GM18505 (cell line): ENCODE measurements around the gene EEPD1.

Experiments
- ATAC-seq: cut with Tn5 transposase; IDR thresholded peaks from one replicate; pipeline ENCODE4 v1.9.1; 2021; ENCODE audit not compliant: unreplicated experiment
- POLR2A ChIP-seq: IDR thresholded peaks from 4 replicates; pipeline ENCODE4 v1.6.1; 2011; ENCODE audit warnings: borderline replicate concordance; ENCODE audit not compliant: insufficient read depth, insufficient read length; ENCODE audit errors: extremely low read depth

Gene EEPD1

DNA sequence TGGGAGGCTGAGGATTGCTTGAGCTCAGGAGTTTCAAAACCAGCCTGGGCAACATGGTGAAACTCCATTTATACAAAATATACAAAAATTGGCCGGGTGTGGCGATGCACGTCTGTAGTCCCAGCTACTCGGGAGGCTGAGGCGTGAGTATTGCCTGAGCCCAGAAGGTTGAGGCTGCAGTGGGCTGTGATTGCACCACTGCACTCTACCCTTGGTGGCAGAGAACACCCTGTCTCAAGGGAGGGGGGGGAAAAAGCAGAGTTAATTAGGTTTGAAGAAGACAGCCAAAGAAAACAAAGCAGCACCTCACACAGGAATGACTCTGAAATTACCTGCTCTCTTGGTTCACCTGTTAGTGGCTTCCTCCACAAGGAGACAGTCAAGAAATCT is 110.0 kb downstream of the EEPD1 start:
- TF ChIP-seq POLR2A = no peak
- no peak for ATAC-seq

DNA sequence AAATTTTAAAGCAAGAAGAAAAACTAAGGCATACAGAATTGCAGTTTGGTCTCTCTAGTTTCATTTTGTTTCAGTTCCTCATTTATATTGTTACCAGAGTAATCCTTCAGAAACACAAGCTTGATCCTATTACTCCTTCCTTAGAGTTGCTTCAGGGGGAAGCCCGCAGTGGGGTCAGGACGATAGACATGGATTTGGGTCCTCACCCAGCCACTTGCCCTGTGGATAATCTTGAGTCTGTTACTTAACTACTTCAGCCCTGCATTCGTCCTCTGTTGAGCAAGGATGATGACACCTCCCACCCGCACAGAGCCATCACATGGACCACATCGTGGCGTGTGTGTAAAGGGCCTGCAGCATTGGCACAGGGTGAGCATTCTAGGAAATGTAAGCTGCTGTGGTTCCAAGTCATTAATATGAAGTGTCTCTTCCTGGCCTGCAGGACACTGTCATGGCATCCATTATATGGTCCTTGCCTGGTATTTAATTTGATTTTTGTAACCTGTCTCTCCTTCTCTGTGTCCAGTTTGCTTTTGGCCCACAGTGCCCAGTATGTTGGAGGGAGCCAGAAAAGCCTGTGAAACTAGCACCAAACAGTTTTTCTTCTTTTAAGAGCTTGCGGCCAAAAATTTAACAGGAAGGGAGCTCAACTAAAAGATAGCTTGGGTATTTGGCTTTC is 111.2 kb downstream of the EEPD1 start:
- no peak for TF ChIP-seq POLR2A
- no peak for ATAC-seq

DNA sequence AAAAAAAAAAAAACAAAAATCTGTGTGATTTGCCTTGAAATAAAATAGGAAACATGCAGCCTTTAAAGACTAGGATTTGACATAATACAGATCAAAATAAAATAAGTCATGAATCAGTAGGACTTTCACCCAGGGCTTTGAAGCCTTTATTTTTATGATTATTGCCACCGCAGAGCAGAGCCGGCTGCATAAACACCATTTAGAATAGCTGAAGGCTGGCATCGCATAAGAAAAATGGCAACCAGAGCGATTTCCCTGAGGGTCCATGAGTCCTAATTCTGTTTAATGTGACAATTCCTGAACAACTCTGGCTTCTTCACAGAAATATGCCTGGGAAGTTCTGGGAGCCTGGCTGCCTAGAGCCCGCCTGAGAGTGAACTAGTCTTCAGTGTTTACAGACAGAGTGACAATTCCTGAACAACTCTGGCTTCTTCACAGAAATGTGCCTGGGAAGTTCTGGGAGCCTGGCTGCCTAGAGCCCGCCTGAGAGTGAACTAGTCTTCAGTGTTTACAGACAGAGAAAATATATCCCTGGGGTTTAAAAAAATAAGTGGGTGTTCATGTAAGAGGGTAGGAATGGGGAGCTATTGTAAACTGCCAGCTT is 112.0 kb downstream of the EEPD1 start:
- ATAC-seq = no peak
- no peak for TF ChIP-seq POLR2A

DNA sequence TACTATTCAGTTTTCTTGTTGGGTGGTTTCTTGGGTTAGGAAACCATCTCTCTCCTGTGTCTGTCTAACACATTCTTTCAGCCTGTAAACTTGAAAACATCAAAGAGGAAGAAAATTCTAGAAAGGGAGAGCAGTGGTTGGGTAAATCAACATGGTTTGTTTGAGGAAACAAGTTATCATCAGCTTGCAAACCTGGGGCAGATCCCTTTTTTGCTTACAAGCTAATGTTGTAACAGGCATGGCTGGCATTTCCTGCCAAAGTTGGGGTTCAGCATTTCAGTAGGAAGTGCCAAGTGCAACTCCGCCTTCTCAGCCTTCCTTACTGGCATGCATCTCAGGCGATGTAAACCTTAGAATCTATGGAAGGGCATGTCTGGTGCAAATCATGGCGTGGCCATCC is 112.6 kb downstream of the EEPD1 start:
- no peak for TF ChIP-seq POLR2A
- ATAC-seq = no peak

DNA sequence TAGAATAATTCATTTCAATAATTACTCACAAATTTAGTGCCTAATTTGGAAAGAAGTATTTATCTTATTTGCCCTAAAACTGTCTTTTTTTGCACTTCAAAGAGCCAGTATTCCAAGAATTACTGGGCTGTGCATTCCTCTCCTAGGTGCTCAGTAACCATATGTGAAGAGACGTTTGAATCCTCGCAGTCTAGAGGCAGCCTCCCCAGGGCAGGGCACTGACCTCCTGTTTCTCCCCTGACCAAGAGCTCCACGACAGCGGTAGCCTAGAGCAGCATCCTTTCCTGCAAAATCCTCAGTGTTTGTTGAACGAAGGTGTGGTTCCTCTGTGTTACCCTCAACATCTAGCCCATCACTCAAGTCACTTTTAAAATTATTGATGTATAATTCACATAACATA is 113.1 kb downstream of the EEPD1 start:
- no peak for ATAC-seq
- no peak for TF ChIP-seq POLR2A

DNA sequence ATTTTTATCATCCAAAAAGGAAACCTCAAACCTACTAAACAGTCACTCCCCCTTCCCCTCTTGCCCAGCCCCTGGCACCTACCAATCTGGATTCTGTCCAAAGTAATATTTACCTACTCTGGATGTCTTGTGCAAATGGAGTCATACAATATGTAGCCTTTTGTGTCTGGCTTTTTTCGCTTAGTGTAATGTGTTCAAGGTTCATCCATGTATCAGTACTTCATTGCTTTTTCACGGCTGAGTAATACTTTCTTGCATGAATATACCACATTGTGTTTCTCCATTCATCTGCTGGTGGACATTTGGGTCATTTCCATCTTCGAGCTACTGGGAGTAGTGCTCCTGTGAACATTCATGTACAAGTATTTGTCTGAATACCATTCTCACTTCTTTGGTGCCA is 113.6 kb downstream of the EEPD1 start:
- no peak for ATAC-seq
- no peak for TF ChIP-seq POLR2A

DNA sequence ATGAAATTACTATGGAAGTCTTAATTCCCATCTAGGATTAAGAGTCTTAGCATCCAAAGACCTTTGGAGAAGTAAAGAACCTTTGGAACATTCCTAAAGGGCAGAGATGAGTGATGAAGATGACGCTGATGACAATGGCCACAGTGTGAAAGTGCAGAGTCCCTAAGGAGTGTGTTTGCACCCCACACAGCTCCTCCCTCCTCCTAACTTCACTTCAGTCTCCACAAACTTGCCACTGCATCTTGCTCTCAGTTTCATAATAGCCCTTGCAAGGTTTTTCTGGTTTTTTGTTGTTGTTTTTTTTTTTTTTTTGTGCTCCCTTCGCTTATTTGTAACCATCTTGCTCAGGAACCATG is 119.1 kb downstream of the EEPD1 start:
- no peak for TF ChIP-seq POLR2A
- no peak for ATAC-seq

DNA sequence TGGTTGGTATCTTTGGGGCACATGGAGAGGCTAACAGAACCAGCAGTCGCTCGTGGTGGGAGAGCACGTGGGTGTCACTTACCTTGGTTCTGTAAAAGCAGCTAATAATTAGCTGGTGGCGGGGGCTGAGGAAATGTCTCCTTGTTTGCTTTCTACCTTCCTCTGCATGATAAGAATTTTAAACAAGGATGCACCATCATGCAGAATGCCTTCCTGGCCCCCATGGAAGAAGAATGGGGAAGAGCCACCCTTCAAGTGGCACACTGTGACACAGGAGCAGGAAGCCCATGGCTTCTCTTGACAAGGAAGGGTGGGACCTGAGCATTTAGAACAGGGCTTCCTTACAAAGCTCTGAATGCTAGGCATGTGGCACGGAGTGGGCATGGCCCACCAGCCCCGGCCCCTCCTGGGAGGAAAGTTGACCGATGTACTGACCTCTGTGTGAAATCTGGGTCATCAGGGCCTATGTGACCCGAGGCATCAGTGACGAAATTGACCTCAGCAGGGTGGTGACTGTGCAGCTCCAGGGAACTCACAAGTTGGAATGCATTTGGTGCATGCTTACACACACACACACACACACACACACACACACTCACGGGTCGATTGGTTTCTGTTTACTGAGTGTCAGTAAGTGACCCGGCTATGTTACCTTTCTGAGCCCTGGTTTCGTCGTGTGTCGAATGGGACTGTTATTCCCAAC is 119.7 kb downstream of the EEPD1 start:
- TF ChIP-seq POLR2A = no peak
- ATAC-seq = no peak

DNA sequence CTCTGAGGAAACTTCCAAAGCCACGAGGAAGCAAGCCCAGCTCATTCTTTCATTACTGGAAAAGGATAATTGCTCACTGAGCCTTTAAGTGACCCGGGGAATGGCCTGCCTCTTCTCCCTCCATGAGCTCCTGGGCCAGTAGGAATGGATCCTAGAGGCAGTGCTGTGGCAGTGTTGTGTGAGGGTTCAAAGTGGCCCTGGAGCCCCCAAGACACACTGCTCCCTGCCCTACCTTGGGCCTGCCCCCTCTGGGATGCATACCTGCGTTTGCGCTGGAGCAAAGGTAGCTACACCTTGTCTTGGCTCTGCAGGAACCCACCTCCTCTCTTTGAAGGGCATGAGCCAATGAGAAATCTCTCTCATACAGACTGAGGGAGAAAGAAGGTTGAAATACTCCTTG is 120.8 kb downstream of the EEPD1 start:
- TF ChIP-seq POLR2A = no peak
- ATAC-seq = no peak

DNA sequence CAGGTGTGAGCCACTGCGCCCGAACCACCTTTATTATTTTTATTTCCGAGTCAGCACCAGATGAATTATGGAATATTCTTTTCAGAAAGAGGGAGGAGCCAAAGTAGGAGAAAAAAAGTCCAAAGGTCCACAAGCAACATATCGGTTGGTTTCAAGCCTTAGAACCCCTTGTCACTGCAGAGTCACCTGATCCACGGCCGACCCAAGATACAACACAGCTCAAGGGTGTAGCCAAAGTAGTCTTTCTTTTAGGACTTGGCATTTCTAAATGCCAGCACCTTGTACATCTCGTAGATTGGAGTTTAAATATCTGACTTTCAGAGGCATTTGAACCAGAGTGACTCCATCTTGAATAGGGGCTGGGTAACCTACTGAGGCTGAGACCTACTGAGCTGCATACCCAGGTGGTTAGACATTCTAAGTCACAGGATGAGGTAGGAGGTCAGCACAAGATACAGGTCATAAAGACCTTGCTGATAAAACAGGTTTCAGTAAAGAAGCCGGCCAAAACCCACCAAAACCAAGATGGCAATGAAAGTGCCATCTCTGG is 122.8 kb downstream of the EEPD1 start:
- TF ChIP-seq POLR2A = no peak
- ATAC-seq = no peak

DNA sequence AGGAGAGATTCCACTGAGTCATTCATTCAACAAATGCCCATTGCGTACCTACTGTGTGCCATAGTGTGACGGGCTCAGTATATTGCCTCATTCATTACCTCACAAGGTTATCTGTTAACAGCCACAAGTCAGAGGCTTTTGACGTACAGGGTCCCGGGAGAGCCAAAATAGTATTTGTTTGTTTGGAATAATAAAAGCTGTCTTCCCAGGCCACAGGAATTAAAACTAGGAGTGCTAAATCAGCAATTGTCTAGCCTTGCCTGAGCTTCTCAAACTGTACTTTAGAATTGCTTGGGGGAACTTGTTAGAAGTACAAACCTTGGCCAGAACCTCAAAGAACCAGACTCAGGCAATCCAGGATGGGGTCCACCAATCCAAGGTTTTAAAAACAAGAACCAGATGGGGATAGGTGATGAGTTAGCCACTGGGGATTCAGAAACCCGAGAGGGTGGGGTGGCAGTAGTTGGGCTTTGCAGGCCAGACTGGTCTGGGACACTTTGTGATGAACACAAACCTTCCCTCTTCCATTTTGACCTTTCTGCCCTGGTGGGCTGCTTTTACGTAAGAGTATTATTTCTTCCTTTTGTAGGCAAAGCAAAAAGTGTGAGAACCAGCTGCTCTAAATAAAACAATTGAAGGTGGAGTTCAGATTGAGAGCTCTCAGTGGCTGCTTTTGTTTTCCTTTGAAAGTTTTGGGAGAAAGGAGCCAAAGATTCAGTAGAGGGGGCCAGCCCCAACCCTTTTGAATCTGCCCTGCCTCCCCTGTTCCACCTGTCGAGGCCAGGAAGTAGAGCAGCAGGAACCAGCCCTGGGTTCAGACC is 123.6 kb downstream of the EEPD1 start:
- ATAC-seq = no peak
- no peak for TF ChIP-seq POLR2A

DNA sequence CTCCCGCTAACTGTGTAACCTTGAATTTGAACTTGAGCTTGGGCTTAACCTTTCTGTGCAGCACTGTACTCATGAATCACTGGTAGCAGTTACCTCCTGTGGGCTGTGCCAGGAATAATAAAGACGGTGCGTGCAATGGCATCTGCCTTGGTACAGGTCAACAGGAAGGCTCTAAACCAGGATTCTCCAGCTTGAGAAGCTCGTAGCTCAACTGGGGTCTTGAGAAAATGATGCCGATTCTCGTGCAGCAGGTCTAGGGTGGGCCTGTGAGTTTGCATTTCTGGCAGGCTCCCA is 124.1 kb downstream of the EEPD1 start:
- TF ChIP-seq POLR2A = no peak
- ATAC-seq = no peak

DNA sequence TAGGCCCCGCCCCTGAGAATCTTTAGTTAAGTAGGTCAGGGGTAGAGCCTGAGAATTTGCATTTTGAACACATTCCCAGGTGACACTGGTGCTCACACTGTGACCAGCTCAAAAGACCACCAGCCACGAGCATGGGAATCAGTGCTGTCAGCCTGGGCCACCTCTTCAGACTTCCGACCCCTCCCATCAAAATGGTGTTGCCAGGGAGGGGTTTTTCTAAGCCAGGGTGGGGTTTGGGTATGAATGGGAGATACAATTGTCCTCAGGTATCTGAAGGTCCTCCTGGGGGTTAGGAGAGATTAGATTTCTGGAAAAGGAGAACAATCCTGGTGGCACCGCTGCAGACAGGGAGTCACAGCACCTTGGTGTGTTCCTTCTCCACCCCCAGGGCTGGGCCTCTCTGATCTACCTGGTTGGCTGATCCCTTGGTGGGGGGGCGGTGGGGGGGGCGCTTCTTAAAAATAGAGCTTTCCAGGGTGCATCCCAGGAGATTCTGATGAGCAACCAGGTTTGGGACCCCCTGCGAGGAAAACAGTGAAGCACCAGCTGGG is 125.1 kb downstream of the EEPD1 start:
- no peak for TF ChIP-seq POLR2A
- no peak for ATAC-seq
